D341Med (cell line): ENCODE results near the gene PGBD2.
"Not testable (repeated sequence)": the region's sequence is repeated elsewhere in the genome, so short reads cannot be mapped to it uniquely, and the experiment has no call there.

Experiments
- DNase-seq: peaks from one replicate; pipeline ENCODE4 v3.0.0; 2012; ENCODE audit warnings: low spot score

The PGBD2 gene

DNA sequence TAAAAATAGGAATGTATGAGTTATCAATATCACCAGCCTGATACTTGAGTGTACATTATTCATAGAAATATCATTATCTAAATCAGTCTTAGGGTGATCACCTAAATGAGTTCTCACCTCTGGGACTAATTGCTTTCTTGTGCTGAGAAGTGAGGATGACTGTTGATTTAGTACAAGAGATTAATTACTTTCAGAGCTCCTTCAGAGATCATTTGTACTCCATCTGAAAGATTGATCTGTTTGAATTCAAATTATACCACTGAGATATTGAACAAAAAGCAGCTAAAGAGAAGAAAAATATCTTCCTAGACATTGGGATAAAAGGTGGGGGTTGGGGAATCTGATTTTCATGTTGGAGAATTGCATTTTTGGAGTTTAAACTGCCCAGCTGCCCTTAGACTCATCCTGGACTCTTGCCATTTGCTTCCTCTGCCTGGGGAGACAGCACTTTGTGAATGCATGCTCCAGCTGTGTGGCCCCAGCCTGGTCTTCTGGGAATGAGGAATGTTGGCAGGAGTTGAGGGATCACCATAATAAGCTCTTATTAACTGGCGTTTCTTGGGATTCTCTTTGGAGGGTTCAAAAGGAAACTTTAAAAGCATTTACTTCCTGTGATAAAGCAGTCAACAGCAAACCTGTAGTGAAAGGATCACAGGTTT lies 19.7 kb upstream of the PGBD2 start:
- DNase-seq, result no peak

DNA sequence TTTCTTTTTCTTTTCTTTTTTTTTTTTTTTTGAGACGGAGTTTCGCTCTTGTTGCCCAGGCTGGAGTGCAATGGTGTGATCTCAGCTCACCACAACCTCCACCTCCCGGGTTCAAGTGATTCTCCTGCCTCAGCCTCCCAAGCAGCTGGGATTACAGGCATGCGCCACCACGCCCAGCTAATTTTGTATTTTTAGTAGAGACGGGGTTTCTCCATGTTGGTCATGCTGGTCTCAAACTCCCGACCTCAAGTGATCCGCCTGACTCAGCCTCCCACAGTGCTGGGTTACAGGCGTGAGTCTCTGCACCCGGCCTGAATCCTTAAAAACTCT lies 16.2 kb upstream of the PGBD2 start:
- not testable (repeated sequence) for DNase-seq

DNA sequence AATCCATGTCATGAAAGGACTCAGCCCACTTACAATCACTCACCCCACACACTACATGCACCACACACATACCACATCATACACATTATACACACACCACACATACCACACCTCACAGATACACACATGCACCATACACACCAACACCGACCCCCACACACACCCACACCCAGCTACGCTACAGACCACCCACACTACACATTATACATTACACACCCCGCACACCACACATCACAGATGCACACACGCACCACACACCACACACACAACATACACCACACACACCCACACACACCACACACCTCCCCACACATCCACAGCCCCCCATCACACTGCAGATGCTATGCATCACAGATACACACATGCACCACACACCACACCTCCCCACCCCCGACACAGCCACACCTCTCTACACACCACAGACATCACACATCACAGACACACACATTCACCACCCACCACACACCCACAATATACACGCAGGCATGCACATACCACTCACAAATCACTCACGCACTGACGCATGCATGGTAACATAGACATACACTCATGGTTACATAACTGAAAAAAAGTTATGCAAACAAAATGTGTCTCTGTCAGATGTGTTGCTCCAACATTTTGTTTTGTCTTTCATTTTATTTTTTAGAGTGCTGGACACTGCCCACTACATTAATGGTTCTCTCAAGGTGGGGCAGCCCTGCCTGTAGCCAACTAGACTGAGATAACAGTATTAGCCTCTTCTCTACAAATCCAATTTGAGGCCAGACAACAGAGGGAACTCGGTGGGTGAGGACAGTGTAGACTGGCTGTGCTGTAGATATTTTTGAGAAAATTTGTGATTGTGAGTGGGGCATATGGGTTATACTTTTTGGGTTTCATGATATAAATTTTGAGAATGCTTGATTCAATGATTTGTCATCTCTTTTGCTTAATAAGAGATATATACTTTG lies 15.2 kb upstream of the PGBD2 start:
- no peak for DNase-seq

DNA sequence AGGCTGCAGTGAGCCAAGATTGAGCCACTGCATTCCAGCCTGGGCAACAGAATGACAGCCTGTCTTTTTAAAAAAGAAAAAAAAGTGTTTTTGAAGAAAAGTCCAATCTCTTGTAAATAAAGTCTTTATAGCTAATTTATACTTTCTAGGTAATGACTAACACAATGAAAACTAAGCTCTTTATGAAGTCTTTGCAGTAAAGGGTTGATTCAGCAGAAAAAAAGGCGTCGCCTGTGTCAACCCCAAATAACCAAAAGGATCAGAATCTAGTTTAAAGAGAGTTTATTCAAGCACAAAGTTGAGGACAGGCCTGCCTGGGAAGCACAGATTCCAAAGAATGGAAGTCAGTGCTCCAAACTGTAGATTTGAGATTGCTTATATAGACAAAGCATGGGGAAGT lies 14.3 kb upstream of the PGBD2 start:
- DNase-seq, result no peak

DNA sequence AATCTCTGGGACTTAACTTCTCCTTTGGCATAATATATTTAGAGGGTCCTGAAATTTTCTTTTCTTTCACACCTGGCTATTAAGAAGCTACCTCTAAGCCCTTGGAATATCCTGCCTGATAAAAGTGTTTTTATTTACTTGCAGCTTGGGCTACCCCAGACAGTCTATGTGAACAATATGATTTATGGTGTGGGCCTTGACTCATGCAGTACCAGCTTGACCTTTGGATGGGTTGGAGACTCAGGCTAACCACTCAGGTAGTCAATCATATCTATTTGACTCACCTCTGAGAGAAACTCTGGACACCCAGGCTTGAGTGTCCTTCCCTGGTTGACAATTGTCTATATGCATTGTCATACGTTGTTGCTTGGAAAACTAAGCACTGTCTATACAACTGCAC lies 13.4 kb upstream of the PGBD2 start:
- no peak for DNase-seq

DNA sequence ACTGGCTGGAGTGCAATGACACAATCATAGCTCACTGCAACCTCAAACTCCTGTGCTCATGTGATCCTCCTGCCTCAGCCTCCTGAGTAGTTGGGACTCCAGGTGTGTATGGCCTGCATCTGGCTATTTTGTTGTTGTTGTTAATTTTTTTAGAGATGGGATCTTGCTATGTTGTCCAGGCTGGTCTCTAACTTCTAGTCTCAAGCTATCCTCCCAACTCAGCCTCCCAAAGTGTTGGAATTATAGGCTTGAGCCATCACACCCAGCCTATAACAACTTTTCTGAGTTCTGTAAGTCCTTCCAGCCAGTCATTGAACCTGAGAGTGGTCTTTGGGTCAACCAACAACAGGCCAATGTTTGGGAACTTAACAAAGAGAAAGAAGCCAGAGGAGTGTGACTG lies 11.2 kb upstream of the PGBD2 start:
- no peak for DNase-seq

DNA sequence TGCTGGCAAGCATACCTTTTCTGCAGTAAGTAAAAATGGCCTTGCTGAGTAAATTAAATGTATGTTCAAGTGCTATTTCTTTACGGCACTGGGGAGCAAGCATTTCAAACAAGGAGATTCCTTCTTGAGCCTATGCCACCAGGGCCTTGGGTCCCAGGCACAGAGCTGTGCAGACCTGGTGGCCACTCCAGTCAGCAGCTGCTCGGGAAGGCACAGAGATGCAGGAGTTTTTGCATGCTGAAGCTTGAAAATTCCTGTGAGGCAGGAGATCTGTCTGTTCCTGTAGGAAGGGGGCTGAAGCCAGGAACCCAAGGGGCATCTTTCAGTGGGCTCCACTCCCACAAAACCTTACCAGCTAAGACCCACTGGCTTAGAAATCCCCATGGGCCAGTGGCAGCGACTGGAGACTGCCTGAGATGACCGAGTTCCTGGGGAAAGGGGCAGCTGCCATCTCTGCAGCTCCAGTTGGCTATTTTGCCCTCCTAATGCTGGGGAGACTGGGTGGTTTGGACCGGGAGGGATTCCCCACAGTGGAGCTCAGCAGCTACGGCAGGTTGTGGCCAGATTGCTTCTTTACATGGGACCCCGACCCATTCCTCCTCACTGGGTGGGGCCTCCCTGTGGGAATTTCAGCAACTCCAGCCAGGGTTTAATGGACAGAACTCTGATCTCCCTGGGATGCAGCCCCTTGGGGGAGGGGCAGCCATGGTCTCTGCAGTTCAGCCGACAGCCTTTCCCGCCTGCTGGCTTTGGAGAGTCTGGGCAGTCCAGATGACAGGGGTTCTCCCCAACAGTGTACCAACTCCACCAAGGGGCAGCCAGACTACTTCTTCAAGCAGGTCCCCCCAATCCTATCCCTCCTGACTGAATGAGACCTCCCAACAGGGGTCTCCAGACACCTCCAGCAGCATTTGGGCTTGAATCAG lies 8.4 kb upstream of the PGBD2 start:
- no peak for DNase-seq

DNA sequence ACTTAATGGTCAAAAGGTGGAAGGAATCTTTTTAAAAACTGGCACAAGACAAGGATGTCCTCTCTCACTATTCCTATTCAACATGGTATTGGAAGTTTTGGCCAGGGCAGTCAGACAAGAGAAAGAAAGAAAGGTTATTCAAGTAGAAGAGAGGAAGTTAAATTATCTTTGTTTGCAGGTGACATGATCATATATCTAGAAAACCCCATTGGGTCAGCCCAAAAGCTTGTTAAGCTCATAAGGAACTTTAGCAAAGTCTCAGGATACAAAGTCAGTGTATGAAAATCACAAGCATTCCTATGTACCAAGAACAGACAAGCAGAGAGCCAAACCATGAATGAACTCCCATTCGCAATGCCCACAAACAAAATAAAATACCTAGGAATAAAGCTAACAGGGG lies 5.4 kb upstream of the PGBD2 start:
- no peak for DNase-seq

DNA sequence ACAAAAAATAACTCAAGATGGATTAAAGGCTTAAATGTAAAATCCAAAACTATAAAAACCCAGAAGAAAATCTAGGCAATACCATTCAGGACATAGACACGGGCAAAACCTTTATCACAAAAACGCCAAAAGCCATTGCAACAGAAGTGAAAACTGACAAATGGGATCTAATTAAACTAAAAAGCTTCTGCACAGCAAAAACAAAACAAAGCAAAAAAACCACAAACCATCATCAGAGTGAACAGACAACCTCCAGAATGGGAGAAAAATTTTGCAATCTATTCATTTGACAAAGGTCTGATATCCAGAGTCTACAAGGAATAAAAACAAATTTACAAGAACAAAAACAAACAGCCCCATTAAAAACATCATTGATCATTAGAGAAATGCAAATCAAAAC lies 4.5 kb upstream of the PGBD2 start:
- no peak for DNase-seq

DNA sequence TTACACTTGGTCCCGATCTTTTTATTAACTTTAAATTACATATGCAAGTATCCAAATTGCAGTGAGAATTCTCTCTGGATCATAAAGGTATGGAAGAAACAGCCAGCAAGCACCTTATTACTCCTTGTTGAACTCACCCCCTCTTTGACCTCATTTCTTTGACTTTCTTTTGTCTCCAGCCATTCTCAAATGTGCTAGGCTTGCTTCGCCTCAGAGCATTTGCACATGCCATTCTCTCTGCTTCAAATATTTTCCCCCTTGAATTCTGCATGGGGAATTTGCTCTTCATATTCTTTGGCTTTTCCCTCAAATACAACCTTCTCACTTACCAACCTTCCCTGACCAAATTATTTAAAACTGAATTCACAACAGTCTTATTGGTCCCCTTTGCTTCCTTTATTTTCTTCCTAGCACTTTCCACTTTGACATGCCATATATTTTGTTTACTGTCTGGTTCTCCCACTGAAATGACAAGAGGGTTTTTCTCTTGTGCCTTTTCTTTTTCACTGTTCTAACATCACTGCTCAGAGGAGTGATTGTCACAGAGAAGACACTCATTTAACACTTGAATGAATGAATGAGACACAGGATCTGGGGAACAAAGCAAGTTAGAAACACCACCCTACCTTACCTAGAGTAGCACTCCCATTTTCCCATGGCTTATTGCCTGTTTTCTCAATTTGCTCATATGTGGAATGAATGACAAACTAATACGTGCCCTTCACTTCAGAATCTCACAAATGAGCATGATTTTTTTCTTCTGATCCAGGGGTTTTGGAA lies 1.4 kb upstream of the PGBD2 start:
- no peak for DNase-seq

DNA sequence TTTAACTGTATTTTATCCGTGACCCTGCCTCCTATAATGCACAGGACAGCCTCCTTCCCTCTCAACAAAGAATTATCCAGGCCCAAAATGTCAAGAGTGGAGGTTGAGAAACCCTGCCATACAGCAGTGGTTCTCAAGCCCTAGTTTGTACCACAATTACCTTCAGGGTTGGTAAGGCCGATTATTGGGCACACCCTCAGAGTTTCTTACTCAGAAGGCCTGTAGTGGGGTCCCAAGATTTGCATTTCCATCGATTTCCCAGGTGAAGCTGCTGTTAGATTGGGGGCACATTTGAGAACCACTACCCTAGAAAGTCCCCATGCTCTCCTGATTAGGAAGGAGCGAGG lies 400 bp upstream of the PGBD2 start:
- no peak for DNase-seq

DNA sequence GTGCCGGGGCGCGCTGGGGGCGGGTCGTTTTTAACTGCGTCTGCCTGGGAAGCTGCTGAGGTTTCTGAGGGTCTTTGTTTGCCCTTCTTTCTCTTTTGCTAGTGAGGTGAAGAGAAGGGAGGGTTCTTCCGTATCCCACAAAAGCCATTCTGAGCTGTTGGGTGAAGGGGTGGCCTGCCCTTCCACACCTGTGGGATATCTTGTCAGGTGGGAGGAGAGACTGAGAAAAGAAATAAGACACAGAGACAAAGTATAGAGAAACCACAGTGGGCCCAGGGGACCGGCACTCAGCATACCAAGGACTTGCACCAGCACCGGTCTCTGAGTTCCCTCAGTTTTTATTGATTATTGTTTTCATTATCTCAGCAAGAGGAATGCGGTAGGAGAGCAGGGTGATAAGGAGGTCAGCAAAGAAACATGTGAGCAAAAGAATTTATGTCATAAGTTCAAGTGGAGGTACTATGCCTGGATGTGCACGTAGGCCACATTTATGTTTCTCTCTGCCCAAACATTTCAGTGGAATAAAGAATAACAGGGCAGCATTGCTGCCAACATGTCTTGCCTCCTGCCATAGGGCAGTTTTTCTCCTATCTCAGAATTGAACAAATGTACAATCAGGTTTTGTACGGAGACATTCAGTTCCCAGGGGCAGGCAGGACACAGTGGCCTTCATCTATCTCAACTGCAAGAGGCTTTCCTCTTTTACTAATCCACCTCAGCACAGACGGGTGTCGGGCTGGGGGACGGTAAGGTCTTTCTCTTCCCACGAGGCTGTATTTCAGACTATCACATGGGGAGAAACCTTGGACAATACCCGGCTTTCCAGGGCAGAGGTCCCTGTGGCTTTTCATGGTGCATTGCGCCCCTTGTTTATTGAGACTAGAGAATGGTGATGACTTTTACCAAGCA lies 972 bp downstream of the PGBD2 start:
- DNase-seq, result no peak

DNA sequence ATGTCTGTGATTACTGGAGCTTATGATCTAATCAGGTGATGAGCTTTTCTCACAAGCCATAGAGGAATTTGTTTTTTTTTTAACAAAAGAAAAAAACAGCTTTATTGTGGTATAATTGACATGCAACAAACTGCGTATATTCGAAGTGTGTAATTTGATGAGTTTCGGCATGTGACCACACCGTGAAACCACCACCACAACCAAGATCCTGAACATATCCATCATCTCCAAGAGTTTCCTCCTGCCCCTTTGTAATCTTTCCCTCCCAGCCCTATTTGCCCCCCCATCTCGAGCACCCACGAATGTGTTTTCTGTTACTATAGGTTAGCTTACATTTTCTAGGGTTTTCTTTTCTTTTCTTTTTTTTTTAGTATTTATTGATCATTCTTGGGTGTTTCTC lies 4.7 kb downstream of the PGBD2 start:
- DNase-seq, result no peak

DNA sequence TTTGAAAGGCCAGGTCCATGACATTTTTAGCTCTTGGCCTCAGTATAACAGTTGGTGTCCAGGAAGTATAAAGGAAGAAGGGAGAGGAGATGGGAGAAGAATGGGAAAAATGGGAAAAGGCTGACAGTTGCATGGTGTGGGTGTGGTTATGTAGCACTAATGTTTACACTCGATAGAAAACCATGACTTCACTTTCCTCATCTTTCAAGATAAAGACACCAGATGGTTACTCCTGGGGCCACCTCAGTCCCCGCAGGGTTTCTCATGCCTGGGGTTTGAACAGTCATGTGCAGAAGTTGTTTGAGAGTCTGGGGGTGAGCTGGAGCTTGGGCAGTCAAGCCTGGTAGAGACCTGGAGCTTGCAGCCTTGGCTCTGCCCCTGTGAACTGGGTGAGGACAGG lies 7.9 kb downstream of the PGBD2 start:
- DNase-seq, result no peak

DNA sequence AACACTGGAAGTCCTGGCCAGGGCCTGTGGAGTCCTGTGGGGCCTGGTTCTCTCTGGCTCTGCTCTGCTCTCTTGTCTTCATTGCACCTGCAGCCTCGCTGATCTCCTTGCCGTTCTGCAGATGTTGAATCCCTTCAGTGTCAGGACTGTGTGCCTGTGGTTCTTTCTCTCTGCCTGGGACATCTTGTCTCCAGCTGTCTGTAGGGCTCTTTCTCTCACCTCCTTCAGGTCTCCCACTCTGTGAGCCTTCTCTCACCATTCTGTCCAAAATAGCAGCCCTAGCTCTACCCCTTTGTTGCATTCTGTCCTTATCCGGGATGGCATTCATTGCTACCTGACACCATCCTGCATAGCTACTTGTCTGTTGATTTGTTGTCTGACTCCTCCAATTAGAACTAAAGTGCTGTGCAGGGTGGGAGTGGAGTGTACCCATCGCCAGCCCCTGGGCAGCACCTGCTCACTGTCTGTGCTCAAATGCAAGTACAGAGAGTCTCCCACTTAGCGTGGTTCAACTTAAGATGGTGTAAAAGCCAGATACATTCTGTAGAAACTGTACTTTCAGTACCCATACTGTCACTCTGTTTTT lies 8.9 kb downstream of the PGBD2 start:
- DNase-seq, result no peak

DNA sequence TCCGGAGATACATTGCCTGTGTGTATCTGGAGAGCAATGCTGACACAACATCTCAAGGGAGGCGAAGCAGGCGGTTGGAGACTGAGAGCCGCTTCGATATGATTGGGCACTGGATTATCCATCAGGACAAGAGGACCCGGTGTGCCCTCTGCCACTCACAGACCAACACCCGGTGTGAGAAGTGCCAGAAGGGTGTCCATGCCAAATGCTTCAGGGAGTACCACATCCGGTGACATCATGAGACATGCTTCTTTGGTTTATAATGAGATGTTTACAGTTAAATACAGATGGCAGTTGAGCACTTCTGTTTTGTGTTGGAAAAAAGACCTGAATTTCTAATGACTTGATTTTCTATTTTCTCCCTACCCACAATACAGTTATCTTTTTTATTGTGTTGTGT lies 12.1 kb downstream of the PGBD2 start:
- no peak for DNase-seq

DNA sequence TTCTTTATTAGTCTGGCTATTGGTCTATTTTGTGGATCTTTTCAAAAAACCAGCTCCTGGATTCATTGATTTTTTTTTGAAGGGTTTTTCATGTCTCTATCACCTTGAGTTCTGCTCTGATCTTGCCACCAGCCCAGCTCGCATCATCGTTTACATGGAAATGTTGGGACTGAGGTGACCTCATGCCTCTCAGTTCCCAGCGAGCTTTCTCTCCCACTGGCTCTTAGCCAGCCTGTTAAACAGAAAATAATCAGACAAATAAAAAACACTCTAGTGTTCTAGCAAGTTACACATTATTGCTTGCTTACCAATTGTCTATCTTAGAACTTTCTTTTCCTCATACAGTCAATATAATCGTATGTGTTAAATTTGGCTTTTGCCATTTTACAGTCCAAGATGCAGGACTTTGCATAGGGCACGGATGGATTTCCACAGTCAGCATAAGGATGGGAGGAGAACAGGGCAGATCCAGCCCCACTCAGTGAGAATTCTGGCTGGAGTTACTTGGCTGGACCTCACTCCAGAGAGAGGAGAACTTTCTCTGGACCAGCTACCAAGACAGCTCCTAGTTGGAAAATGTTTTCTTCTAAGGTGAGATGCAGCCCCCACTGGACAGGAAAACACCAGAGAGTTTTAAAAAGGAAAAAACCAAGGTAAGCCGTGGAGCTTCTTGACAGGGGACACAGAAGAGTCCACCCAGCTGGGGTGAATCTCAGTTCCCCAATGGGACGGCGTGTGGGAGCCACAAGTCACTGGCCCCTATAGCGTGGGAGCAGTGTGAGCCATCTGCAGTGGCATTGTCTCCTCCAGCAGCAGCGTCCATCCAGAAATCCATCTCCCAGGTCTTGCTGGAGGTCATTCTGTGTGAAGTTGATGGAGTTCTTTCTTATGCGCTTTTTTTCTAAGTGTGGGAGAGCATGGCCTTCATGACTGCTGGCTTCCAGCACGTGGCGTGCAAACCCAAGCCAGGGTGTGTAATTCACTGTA lies 17.6 kb downstream of the PGBD2 start:
- DNase-seq, result peak; percentile 15

DNA sequence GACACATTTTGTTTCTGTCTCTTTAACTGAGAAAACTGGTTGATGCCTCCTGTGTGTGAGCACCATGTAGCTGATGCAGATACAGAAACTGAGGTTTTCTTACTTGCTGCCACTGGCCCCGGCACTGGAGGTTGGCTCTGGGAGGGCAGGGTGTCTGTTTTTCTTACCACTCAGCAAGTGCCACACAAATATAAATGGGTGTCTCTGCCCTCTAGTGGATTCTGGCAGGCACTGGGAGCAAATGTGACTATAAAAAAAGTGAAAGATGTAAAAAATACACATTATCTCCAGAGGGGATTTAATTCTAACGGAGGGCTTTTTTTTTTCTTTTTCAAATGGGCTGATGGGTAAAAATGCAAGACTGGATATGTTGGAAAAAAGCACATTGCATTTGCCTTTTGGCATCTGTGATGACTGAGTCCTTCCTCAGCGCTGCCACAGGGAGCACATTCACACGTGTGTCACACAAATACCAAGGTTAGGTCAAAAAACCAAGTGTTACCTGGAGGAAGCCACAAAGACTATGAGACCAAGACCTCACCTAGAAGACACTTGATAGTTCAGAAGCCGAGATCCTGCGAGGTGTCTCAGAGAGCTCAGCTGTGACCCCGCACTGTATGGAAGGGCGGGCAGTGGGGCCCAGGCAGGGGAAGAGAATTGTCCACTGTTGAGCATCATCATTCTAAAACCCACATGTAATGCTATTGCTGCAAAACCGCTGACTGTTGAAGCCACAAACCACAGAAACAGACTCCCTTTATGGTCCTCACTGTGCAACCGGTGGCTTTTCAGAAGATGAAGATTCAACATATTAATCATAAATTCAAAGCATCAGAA lies 18.9 kb downstream of the PGBD2 start:
- peak; percentile 79 for DNase-seq
